Sigmoid colon (tissue), 7 donors: ENCODE measurements around the gene MRPS31. TPM values are rescaled to one million over a fixed set of nuclear protein-coding genes. Genes with fewer than 3 reads are reported as not detected.

Experiments
- DNase-seq: peaks from one replicate; pipeline ENCODE4 v3.0.0-alpha.2; 2019
- H3K27ac ChIP-seq, 4 donors: fragments of 200-600 bp; sonication (generic); one replicate each; pipeline ENCODE4 v1.5.1; 2016 to 2019; ENCODE audit warnings: mild to moderate bottlenecking in 1 of 4
- H3K27me3 ChIP-seq, 3 donors: fragments of 200-600 bp; sonication (generic); one replicate each; pipeline ENCODE4 v1.5.1; 2019; ENCODE audit warnings: mild to moderate bottlenecking in 1 of 3
- H3K36me3 ChIP-seq, 4 donors: fragments of 200-600 bp; sonication (generic); one replicate each; pipeline ENCODE4 v1.5.1; 2016 to 2019
- H3K4me1 ChIP-seq, 4 donors: fragments of 200-600 bp; sonication (generic); one replicate each; pipeline ENCODE4 v1.5.1; 2017 to 2019
- H3K4me3 ChIP-seq, 4 donors: fragments of 200-600 bp; sonication (generic); one replicate each; pipeline ENCODE4 v1.5.1; 2017 to 2019; ENCODE audit warnings: mild to moderate bottlenecking in 2 of 4, moderate library complexity in 1 of 4
- H3K9me3 ChIP-seq, 4 donors: fragments of 200-600 bp in 3 of 4; sonication (generic) in 3 of 4; one replicate each; pipeline versions ENCODE4 v1.5.1 to v1.6.1; 2013 to 2019
- CTCF ChIP-seq, 4 experiments: fragments of 450-650 bp in 3 of 4; fragments of 200-600 bp in 1 of 4; IDR thresholded peaks; one replicate each; pipeline ENCODE4 v1.5.1; 2016 to 2019; ENCODE audit warnings: antibody characterized with exemption in 4 of 4, mild to moderate bottlenecking in 3 of 4, moderate library complexity in 2 of 4
- EP300 ChIP-seq, 4 donors: sonication (generic); formaldehyde crosslinking; IDR thresholded peaks; one replicate each; pipeline ENCODE4 v1.6.1; 2017; ENCODE audit warnings: antibody characterized with exemption in 4 of 4
- POLR2A ChIP-seq, 2 donors: fragments of 450-650 bp; IDR thresholded peaks; one replicate each; pipeline ENCODE4 v1.6.1; 2016; ENCODE audit warnings: antibody characterized with exemption in 2 of 2, mild to moderate bottlenecking in 2 of 2, moderate library complexity in 2 of 2
- POLR2AphosphoS5 ChIP-seq, 4 donors: sonication (generic); formaldehyde crosslinking; IDR thresholded peaks; one replicate each; pipeline ENCODE4 v1.6.1; 2017; ENCODE audit warnings: antibody characterized with exemption in 4 of 4
- whole genome bisulfite sequencing, 2 donors: extraction: QIAGEN DNeasy Blood & Tissue Kit; methylation state at CpG; one replicate each; pipeline ENCODE4 v1.1.7; 2013; 5-methylcytosine and 5-hydroxymethylcytosine counted together
- intact Hi-C: fragments of 100-400 bp; cut with DNase I; formaldehyde crosslinking; loops from one replicate; pipeline ENCODE4 v1.15.1; 2023
- polyA plus RNA-seq, 3 donors: library from polyadenylated mRNA; stranded (reverse); fragments of 200-250 nt; gene quantifications; one replicate each; pipeline ENCODE4 v1.2.3, GENCODE V29; 2013
- total RNA-seq, 4 donors: library from RNA; depleted of rRNA; stranded (reverse); fragments of >200 nt; gene quantifications; one replicate each; pipeline ENCODE4 v1.1.0, GENCODE V29; 2016
- donor health status: healthy with polysubstance abuse.
- donor health status: Bipolar disorder and iron deficiency.
- donor health status: healthy.

Gene MRPS31
- total and polyA plus RNA-seq, 7 donors = 11.4 to 23.3 (median 19.1) TPM

- whole genome bisulfite sequencing, 2 donors = 68 to 81% methylated on average over 7 of the region's 7 CpGs
- no peak overlapping the region for H3K4me3 ChIP-seq
- intact Hi-C loops = no loop called here
- DNase-seq = no peak
- H3K36me3 ChIP-seq = peaks cover 0 to 32% (median 5%) of the 10 kb centered on the region in 4 donors
- no peak overlapping the region for H3K27ac ChIP-seq
- no peaks in the 10 kb centered on the region for H3K4me1 ChIP-seq
- H3K27me3 ChIP-seq = no peaks in the 10 kb centered on the region
- TF ChIP-seq EP300 (IDR thresholded peaks at IDR 0.05) (no peak), POLR2A (IDR thresholded peaks at IDR 0.05) (no peak), CTCF (IDR thresholded peaks at IDR 0.05) (peak in 1 of 4 experiments; percentile 26)
- H3K9me3 ChIP-seq = no peaks in the 10 kb centered on the region
These were observed 42.9 kb upstream of the MRPS31 start for GRCh38 chr13:40813667-40814454.

- no peak overlapping the region for H3K27ac ChIP-seq
- H3K4me3 ChIP-seq = no peak overlapping the region
- no peaks in the 10 kb centered on the region for H3K27me3 ChIP-seq
- H3K36me3 ChIP-seq = peaks cover 0 to 39% (median 7%) of the 10 kb centered on the region in 4 donors
- TF ChIP-seq EP300 (IDR thresholded peaks at IDR 0.05) = no peak
- intact Hi-C loops = no loop called here
- no peak for DNase-seq
- 98 to 99% methylated on average over 6 of the region's 6 CpGs for WGBS, 2 donors
- no peaks in the 10 kb centered on the region for H3K4me1 ChIP-seq
- H3K9me3 ChIP-seq = no peaks in the 10 kb centered on the region
These were observed 41.9 kb upstream of the MRPS31 start for GRCh38 chr13:40812724-40813445.

GRCh38 chr13:40812102-40812501 is 41.1 kb upstream of the MRPS31 start:
- DNase-seq = no peak
- no peaks in the 10 kb centered on the region for H3K9me3 ChIP-seq
- WGBS, 2 donors = 72 to 89% methylated on average over 4 of the region's 4 CpGs
- no peak for TF ChIP-seq CTCF (IDR thresholded peaks at IDR 0.05)
- TF ChIP-seq EP300 (IDR thresholded peaks at IDR 0.05) = no peak
- TF ChIP-seq POLR2AphosphoS5 (IDR thresholded peaks at IDR 0.05) = no peak
- no peak for TF ChIP-seq POLR2A (IDR thresholded peaks at IDR 0.05)
- no peak overlapping the region for H3K27ac ChIP-seq
- intact Hi-C loops = no loop called here
- H3K4me1 ChIP-seq = no peaks in the 10 kb centered on the region
- no peak overlapping the region for H3K4me3 ChIP-seq
- no peaks in the 10 kb centered on the region for H3K27me3 ChIP-seq
- H3K36me3 ChIP-seq = peaks cover 0 to 40% (median 9%) of the 10 kb centered on the region in 4 donors

- no peak overlapping the region for H3K27ac ChIP-seq
These were observed 38.5 kb upstream of the MRPS31 start for GRCh38 chr13:40809471-40809870.

GRCh38 chr13:40806241-40806640 is 35.3 kb upstream of the MRPS31 start:
- intact Hi-C loops = no loop called here
- DNase-seq = no peak
- H3K27me3 ChIP-seq = no peaks in the 10 kb centered on the region
- peaks cover 0 to 51% (median 10%) of the 10 kb centered on the region in 4 donors for H3K36me3 ChIP-seq
- H3K4me1 ChIP-seq = no peaks in the 10 kb centered on the region
- H3K9me3 ChIP-seq = no peaks in the 10 kb centered on the region
- 81 to 90% methylated on average over 1 of the region's 1 CpG for WGBS, 2 donors
- H3K27ac ChIP-seq = no peak overlapping the region
- no peak for TF ChIP-seq EP300 (IDR thresholded peaks at IDR 0.05)
- no peak for TF ChIP-seq POLR2A (IDR thresholded peaks at IDR 0.05)
- TF ChIP-seq POLR2AphosphoS5 (IDR thresholded peaks at IDR 0.05) = no peak
- TF ChIP-seq CTCF (IDR thresholded peaks at IDR 0.05) = no peak
- H3K4me3 ChIP-seq = no peak overlapping the region

More at GRCh38 chr13:40809471-40809870, 38.5 kb upstream of the MRPS31 start:
- intact Hi-C loops = no loop called here
- no peaks in the 10 kb centered on the region for H3K4me1 ChIP-seq
- TF ChIP-seq POLR2AphosphoS5 (IDR thresholded peaks at IDR 0.05) = no peak
- WGBS, 2 donors = 94 to 96% methylated on average over 5 of the region's 5 CpGs
- H3K27me3 ChIP-seq = no peaks in the 10 kb centered on the region
- DNase-seq = no peak
- no peaks in the 10 kb centered on the region for H3K9me3 ChIP-seq
- peaks cover 0 to 60% (median 10%) of the 10 kb centered on the region in 4 donors for H3K36me3 ChIP-seq
- H3K4me3 ChIP-seq = no peak overlapping the region
